IMR-90 (cell line): ENCODE measurements around the gene HAUS5. TPM values are rescaled to one million over a fixed set of nuclear protein-coding genes. Genes with fewer than 3 reads are reported as not detected.

Experiments used
- BHLHE40 ChIP-seq: fragments of 150-350 bp; IDR thresholded peaks from 2 replicates; pipeline ENCODE4 v1.6.1; 2016; ENCODE audit warnings: mild to moderate bottlenecking, low read depth, low read length
- FOS ChIP-seq: fragments of 150-350 bp; IDR thresholded peaks from 2 replicates; pipeline ENCODE4 v1.6.1; 2016; ENCODE audit warnings: low read depth, low read length
- MAFK ChIP-seq: IDR thresholded peaks from 2 replicates; pipeline ENCODE4 v1.6.1; 2012; ENCODE audit warnings: low read depth, low read length, improper control_type of control experiment
- MAZ ChIP-seq: IDR thresholded peaks from 2 replicates; pipeline ENCODE4 v1.6.1; 2012; ENCODE audit warnings: low read depth, mild to moderate bottlenecking, low read length, improper control_type of control experiment, moderate library complexity, borderline replicate concordance
- NFE2L2 ChIP-seq: fragments of 150-350 bp; IDR thresholded peaks from 2 replicates; pipeline ENCODE4 v1.6.1; 2016; ENCODE audit warnings: low read depth, mild to moderate bottlenecking, low read length
- RFX5 ChIP-seq: IDR thresholded peaks from 2 replicates; pipeline ENCODE4 v1.8.0; 2012; ENCODE audit warnings: low read depth, mild to moderate bottlenecking, low read length, moderate library complexity
- USF2 ChIP-seq: fragments of 150-350 bp; IDR thresholded peaks from 2 replicates; pipeline ENCODE4 v1.6.1; 2017; ENCODE audit warnings: mild to moderate bottlenecking, antibody characterized with exemption, low read length, low read depth
- polyA plus RNA-seq, 3 experiments: library from polyadenylated mRNA; depleted of rRNA; stranded (reverse); fragments of >200 nt; gene quantifications; 2 replicates each; pipeline ENCODE4 v1.2.3, GENCODE V29; 2012; ENCODE audit warnings: low replicate concordance in 1 of 3
- total RNA-seq: library from RNA; depleted of rRNA; stranded (reverse); fragments of >200 nt; gene quantifications from 2 replicates; pipeline ENCODE4 v1.2.3, GENCODE V29; 2012

Gene HAUS5
- total and polyA plus RNA-seq, 2 of the 4 experiments (the other 2 are of a cell fraction), result 3.4 to 6.2 TPM

DNA sequence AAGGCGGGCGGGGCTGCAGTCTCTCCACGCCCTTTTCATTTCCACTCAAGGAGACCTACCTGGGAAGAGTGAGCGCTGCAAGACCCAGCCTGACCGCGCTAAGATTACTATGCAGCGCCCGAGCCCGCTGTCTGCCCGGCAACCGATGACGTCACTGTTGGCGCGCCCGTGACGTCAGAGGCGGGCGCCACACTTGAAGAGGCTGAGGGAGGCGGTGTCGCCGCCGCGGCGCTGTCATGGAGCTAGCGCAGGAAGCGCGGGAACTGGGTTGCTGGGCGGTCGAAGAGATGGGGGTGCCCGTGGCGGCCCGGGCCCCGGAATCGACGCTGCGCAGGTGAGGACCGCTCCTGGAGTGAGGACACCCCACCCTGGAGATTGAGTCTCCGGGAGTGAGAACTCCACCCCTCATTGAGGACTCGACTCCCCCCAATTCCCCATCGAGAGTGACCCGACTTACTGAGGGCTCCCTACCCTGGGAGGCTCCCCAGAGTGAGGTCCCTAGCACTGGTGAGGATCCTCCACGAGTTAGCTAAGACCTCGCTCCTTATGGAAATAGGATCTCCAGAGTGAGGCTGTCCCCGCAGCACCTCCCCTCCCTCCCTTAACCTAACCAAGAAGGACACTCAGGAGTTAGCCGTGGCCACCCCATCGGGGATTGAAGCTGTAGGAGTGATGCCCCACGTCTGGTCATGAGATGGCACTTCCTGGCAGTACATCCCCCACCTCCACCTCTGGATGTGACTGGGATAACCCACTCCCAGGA, at the start of gene HAUS5 (continued):
- TF ChIP-seq USF2 (0 out of 2 replicates have a peak, but pooled peaks have one; percentile 23), MAFK (no peak), NFE2L2 (no peak), BHLHE40 (peak; percentile 74; the same call in 1 of the 2 replicates), MAZ (peak; percentile 56; the same call in 1 of the 2 replicates), FOS (peak; percentile 80), RFX5 (peak; percentile 100)
